ENCODE data around the gene EME1. TPM values are rescaled to one million over a fixed set of nuclear protein-coding genes. Genes with fewer than 3 reads are reported as not detected.
A peak's percentile ranks its signal among the peaks of the same experiment; 100 is the strongest.

The EME1 gene
- total RNA-seq, 1 donor from 2014 or later, result 1.3 TPM

DNA sequence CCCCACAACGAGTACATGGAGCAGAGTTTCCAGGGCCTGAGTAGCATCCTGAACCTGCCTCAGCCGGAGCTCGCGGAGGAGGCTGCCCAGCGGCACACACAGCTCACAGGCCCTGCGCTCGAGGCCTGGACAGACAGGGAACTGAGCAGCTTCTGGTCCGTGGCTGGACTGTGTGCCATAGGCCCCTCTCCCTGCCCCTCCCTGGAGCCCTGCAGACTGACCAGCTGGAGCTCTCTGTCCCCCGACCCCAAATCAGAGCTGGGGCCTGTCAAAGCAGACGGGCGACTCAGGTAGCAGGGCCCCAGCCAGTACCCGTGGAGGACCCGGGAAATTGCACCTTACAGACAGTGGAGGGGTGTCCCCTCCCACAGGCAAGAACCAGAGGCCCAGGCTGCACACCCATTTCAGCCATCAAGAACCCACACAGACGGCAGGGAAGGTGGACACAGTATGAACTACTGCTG lies 13.0 kb upstream of the EME1 start:
- ATAC-seq (no peak), DNase-seq (no peak)
- intact Hi-C loops (cut with DNase I), result no loop called here
- Histone ChIP-seq H3K27ac (no peak overlapping the region), H3K4me3 (no peak overlapping the region), H3K4me1 (peaks cover 7% of the 10 kb centered on the region), H3K36me3 (peaks cover 41% of the 10 kb centered on the region), H3K9me3 (no peaks in the 10 kb centered on the region), H3K27me3 (no peaks in the 10 kb centered on the region)
- TF ChIP-seq, protein P1, sequence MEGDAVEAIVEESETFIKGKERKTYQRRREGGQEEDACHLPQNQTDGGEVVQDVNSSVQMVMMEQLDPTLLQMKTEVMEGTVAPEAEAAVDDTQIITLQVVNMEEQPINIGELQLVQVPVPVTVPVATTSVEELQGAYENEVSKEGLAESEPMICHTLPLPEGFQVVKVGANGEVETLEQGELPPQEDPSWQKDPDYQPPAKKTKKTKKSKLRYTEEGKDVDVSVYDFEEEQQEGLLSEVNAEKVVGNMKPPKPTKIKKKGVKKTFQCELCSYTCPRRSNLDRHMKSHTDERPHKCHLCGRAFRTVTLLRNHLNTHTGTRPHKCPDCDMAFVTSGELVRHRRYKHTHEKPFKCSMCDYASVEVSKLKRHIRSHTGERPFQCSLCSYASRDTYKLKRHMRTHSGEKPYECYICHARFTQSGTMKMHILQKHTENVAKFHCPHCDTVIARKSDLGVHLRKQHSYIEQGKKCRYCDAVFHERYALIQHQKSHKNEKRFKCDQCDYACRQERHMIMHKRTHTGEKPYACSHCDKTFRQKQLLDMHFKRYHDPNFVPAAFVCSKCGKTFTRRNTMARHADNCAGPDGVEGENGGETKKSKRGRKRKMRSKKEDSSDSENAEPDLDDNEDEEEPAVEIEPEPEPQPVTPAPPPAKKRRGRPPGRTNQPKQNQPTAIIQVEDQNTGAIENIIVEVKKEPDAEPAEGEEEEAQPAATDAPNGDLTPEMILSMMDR (IDR thresholded peaks at IDR 0.05), result no peak

DNA sequence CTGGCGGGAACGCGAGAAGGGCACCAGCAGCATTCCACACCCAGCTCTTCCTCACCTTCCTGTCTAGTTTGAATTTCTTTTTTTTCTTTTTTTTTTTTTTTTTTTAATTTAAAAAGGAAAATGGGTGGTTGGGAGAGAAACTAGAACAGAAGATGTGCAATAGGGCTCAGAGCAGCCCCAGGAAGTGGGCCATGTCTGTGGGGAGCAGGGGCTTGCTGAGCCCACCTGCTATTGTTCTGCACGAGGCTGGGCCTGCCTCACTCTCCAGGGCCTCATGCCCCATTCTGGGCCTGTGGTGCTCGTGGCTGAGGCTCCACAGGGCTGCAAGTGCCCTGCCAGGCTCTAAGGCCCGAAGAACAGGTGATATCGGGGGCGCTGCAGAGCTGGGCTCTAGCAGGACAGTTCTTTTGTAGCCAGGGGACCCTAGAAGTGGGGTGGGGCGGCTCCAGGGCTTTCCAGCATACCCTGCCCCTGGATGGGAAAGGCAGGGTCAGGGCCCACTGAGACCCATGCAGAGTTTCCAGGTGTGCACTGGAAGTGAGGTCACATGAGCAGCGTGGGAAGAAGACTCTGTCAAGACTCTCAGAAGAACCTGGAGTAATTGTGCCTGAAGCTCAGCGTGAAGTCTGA lies 12.4 kb upstream of the EME1 start:
- TF ChIP-seq, protein P1 (IDR thresholded peaks at IDR 0.05), result no peak
- DNase-seq, result no peak
- H3K4me1 ChIP-seq, result peaks cover 7% of the 10 kb centered on the region
- no peaks in the 10 kb centered on the region for H3K9me3 ChIP-seq
- no peak overlapping the region for H3K27ac ChIP-seq
- peaks cover 36% of the 10 kb centered on the region for H3K36me3 ChIP-seq
- no peak overlapping the region for H3K4me3 ChIP-seq
- no peak for ATAC-seq
- intact Hi-C loops (cut with DNase I), result no loop called here
- no peaks in the 10 kb centered on the region for H3K27me3 ChIP-seq

DNA sequence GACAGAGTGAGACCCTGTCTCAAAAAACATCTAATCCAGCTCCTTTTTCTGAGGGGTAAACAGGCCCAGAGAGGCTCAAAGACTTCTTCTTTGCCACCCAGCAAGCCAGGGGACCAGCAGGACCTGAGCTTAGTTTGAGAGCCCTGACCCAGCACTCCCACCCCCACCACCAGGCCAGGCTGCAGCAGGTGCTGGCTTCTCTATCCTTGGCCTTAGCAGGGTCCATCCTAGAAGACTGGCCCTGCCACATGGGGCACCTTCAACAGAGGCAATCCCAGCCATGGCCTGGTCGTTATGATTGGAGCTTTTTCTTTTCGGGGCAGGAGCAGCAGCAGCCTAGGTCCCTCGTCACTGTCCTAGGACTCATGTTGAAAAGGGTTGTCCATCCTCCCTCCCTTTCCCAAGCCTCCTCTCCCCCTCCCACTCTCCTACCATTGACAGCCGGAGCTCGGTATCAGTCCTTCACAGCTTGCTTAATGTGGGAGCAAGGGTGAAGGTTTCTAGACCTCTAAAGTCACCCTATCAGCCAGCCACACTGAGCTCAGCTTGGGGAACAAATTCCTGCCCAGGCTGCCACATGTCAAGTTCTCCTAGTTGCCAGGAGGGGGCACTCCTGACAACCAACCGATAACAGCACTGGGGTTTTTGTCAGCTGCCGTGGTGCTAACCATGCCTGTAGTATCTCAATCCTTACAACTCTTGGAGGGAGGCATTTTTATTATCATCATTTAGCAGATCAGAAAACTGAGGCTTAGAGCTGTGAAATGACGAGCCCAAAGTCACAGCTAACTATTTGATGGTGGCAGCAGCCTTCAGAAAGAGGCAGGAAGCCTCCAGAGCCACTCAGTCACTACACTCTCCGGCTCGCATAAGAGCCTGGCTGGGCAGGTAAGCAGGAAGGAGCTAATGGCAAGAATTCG lies 11.2 kb upstream of the EME1 start:
- TF ChIP-seq, protein P1 (IDR thresholded peaks at IDR 0.05), result peak; percentile 75
- H3K9me3 ChIP-seq, result no peaks in the 10 kb centered on the region
- DNase-seq (no peak), ATAC-seq (peak; percentile 86)
- intact Hi-C loops (cut with DNase I), result no loop called here
- peaks cover 32% of the 10 kb centered on the region for H3K36me3 ChIP-seq
- peaks cover 7% of the 10 kb centered on the region for H3K4me1 ChIP-seq
- no peaks in the 10 kb centered on the region for H3K27me3 ChIP-seq
- no peak overlapping the region for H3K4me3 ChIP-seq
- no peak overlapping the region for H3K27ac ChIP-seq

DNA sequence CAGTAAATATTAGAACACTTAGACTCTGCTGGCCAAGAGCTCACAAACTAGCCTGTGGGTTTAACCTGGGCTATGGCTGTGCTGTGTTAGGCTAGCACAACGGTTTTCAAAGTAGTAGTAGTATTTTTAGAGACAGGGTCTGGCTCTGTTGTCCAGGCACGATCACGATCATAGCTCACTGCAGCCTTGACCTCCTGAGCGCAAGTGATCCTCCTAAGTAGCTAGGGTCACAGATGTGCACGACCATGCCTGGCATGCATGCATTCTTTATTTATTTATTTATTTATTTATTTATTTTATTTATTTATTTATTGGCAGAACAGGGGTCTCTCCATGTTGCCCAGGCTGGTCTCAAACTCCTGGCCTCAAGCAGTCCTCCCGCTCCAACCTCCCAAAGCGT lies 10.4 kb upstream of the EME1 start:
- peaks cover 36% of the 10 kb centered on the region for H3K36me3 ChIP-seq
- no peak overlapping the region for H3K4me3 ChIP-seq
- TF ChIP-seq, protein P1 (IDR thresholded peaks at IDR 0.05), result no peak
- no peak overlapping the region for H3K27ac ChIP-seq
- peaks cover 7% of the 10 kb centered on the region for H3K4me1 ChIP-seq
- DNase-seq (no peak), ATAC-seq (no peak)
- no peaks in the 10 kb centered on the region for H3K9me3 ChIP-seq
- intact Hi-C loops (cut with DNase I), result no loop called here
- H3K27me3 ChIP-seq, result no peaks in the 10 kb centered on the region

DNA sequence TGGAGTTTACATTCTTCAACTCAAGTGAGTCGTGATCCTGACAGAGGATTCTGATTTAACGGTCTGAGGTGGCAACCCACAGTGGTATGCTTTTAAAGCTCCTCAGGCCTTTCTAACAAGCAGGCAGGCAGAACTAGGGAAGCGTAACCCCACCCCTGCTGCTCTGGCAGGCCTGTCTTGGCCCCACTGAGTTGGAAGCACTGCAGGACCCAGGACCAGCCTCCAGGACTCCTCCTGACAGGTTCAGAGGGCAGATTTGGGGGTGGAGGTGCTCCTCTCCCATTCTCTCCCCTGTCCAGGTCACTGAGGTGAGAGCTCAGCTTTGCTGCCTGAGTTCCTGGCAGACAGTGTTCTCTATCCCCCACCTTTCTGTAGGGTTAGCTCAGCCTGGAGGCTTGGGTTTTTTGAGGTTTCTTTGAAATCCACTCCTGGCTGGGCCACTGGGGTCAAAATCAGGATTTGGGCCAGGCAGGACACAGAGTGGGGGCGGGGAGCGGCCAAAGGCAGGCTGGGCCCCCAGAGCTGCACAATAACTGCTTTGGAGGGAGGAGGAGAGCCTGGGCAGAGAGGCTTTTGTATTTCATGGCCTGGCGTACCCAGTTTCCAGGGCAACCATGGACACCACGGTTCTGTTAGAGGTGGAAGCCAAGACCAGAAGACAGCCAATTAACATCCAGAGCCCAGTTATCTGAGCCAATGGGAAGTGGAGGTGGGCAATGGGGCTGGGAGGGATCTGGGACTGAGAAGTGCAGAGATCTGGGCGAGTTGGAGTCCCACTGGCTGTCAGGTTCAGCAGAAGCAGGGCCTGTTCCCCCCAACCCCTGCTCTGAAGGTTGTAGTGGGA lies 9.6 kb upstream of the EME1 start:
- Histone ChIP-seq H3K36me3 (peaks cover 38% of the 10 kb centered on the region), H3K4me1 (peaks cover 7% of the 10 kb centered on the region), H3K27me3 (no peaks in the 10 kb centered on the region), H3K27ac (no peak overlapping the region), H3K4me3 (no peak overlapping the region), H3K9me3 (no peaks in the 10 kb centered on the region)
- ATAC-seq (no peak), DNase-seq (no peak)
- intact Hi-C loops (cut with DNase I), result no loop called here
- TF ChIP-seq, protein P1 (IDR thresholded peaks at IDR 0.05), result no peak
